HepG2 (cell line): ENCODE data around the gene RNF126. TPM values are rescaled to one million over a fixed set of nuclear protein-coding genes. Genes with fewer than 3 reads are reported as not detected.

Experiments
- AGO2 ChIP-seq: fragments of 200-400 bp; formaldehyde crosslinking; optimal IDR thresholded peaks from 2 replicates; pipeline ENCODE3; 2017; ENCODE audit warnings: mild to moderate bottlenecking, low read depth, low read length, moderate library complexity
- AKAP8 ChIP-seq: sonication (generic); formaldehyde crosslinking; IDR thresholded peaks from 2 replicates; pipeline ENCODE4 v1.5.1; 2020; ENCODE audit warnings: mild to moderate bottlenecking, missing genetic modification reagents
- BRF2 ChIP-seq: sonication (generic); formaldehyde crosslinking; IDR thresholded peaks from 2 replicates; pipeline ENCODE4 v1.8.1; 2022; ENCODE audit warnings: mild to moderate bottlenecking, missing genetic modification reagents
- DMAP1 ChIP-seq: IDR thresholded peaks from 2 replicates; pipeline ENCODE4 v1.6.1; 2016
- FOXP4 ChIP-seq: sonication (generic); formaldehyde crosslinking; IDR thresholded peaks from 2 replicates; pipeline ENCODE4 v1.4.0; 2020; ENCODE audit warnings: missing genetic modification reagents
- HNRNPK ChIP-seq: fragments of 200-400 bp; formaldehyde crosslinking; IDR thresholded peaks from 2 replicates; pipeline ENCODE4 v1.6.1; 2018; ENCODE audit warnings: low read length, low read depth, moderate library complexity, mild to moderate bottlenecking; ENCODE audit not compliant: poor library complexity, severe bottlenecking
- IRF2 ChIP-seq: IDR thresholded peaks from 2 replicates; pipeline ENCODE4 v1.6.1; 2018; ENCODE audit warnings: missing genetic modification reagents, missing compliant biosample characterization
- POLR2A ChIP-seq, 2 experiments: IDR thresholded peaks; 2 replicates each; pipeline ENCODE4 v1.6.1; 2011; ENCODE audit warnings: low read depth in 2 of 2, low read length in 2 of 2, mild to moderate bottlenecking in 1 of 2, moderate library complexity in 1 of 2; ENCODE audit not compliant: insufficient read depth in 1 of 2
- RERE ChIP-seq: IDR thresholded peaks from 2 replicates; pipeline ENCODE4 v1.6.1; 2016; ENCODE audit warnings: low read depth, missing genetic modification reagents, missing compliant biosample characterization
- TFE3 ChIP-seq: IDR thresholded peaks from 2 replicates; pipeline ENCODE4 v1.6.1; 2016
- ZBTB33 ChIP-seq: sonication (generic); formaldehyde crosslinking; IDR thresholded peaks from 2 replicates; pipeline ENCODE4 v1.4.0; 2020; ENCODE audit warnings: missing genetic modification reagents
- ZNF205 ChIP-seq: IDR thresholded peaks from 2 replicates; pipeline ENCODE4 v1.6.1; 2018; ENCODE audit warnings: missing biosample characterization, missing genetic modification reagents
- ZNF331 ChIP-seq: sonication (generic); formaldehyde crosslinking; IDR thresholded peaks from 2 replicates; pipeline ENCODE4 v1.4.0; 2020; ENCODE audit warnings: missing genetic modification reagents
- ZNF841 ChIP-seq: sonication (generic); formaldehyde crosslinking; IDR thresholded peaks from 2 replicates; pipeline ENCODE4 v1.8.1; 2023; ENCODE audit warnings: missing genetic modification reagents, borderline replicate concordance
- polyA plus RNA-seq, 8 experiments: library from polyadenylated mRNA; depleted of rRNA in 3 of 8; stranded (reverse) in 7 of 8; unstranded in 1 of 8; fragments of >200 nt; fragmentation: Illumina TruSeq in 4 of 8; extraction: Trizol in 4 of 8; gene quantifications; 2 replicates each; pipeline versions ENCODE4 v1.2.1 to v1.2.3, GENCODE V29; 2011 to 2016; ENCODE audit warnings: low read depth in 4 of 8, missing spikeins in 1 of 8, mixed read lengths in 1 of 8; ENCODE audit not compliant: insufficient read depth in 1 of 8
- total RNA-seq, 5 experiments: library from RNA; depleted of rRNA; stranded (reverse); fragments of >200 nt; fragmentation: Illumina TruSeq; extraction: Trizol; gene quantifications; 2 replicates each; pipeline ENCODE4 v1.2.3, GENCODE V29; 2016; ENCODE audit warnings: low read depth in 1 of 5

RNF126 gene
- total and polyA plus RNA-seq, 2 of the 13 experiments (the other 11 are each of a cell fraction or from before 2014, with no cell fraction given), result 23.2 to 34.0 TPM

- TF ChIP-seq FOXP4 (no peak), AGO2 (peak; percentile 63), ZNF841 (CRISPR knock-in tag) (no peak), TFE3 (CRISPR knock-in tag) (no peak), AKAP8 (CRISPR knock-in tag) (0 out of 2 replicates have a peak, but pooled peaks have one; percentile 53), HNRNPK (peak; percentile 15), DMAP1 (CRISPR knock-in tag) (no peak), POLR2A (IDR thresholded peaks at IDR 0.05; ENCODE audit: insufficient read depth in 1 of 2, low read depth in 2 of 2, low read length in 2 of 2) (peak in 1 of 2 experiments; percentile 14; a peak in 1 of 4 replicates), ZBTB33 (CRISPR knock-in tag) (0 out of 2 replicates have a peak, but pooled peaks have one; percentile 22), ZNF331 (no peak), BRF2 (no peak), ZNF205 (CRISPR knock-in tag) (no peak), IRF2 (no peak), RERE (CRISPR knock-in tag) (no peak)
These were observed 3.8 kb downstream of the RNF126 start (continued) for GRCh38 chr19:658916-659839.
